OCI-LY1 (cell line): ENCODE data around the gene CMTM7.

Experiments used
- H2AFZ ChIP-seq: fragments of 200-600 bp; sonication (generic), shearing (Covaris generic); 2 replicates; pipeline ENCODE4 v1.6.0; 2014; ENCODE audit warnings: antibody characterized with exemption, mild to moderate bottlenecking, low read length
- H3F3A ChIP-seq: fragments of 200-600 bp; sonication (generic), shearing (Covaris generic); 2 replicates; pipeline ENCODE4 v1.6.0; 2014; ENCODE audit warnings: mild to moderate bottlenecking, antibody characterized with exemption, low read length, moderate library complexity; ENCODE audit not compliant: insufficient read depth
- H3K27ac ChIP-seq: fragments of 200-600 bp; sonication (generic); 2 replicates; pipeline ENCODE4 v1.5.1; 2014; ENCODE audit warnings: low read length, mixed run types, mild to moderate bottlenecking, low read depth; ENCODE audit not compliant: poor library complexity, severe bottlenecking
- H3K27me3 ChIP-seq: fragments of 200-600 bp; sonication (generic); 2 replicates; pipeline ENCODE4 v1.6.0; 2014; ENCODE audit warnings: antibody characterized with exemption, mild to moderate bottlenecking, low read length, moderate library complexity; ENCODE audit not compliant: insufficient read depth
- H3K36me3 ChIP-seq: fragments of 200-600 bp; sonication (generic); 2 replicates; pipeline ENCODE4 v1.6.1; 2014; ENCODE audit warnings: mild to moderate bottlenecking, antibody characterized with exemption, low read length, moderate library complexity, mixed read lengths; ENCODE audit not compliant: insufficient read depth
- H3K4me1 ChIP-seq: fragments of 200-600 bp; sonication (generic); 2 replicates; pipeline ENCODE4 v1.5.1; 2014; ENCODE audit warnings: mild to moderate bottlenecking, low read length, moderate library complexity; ENCODE audit not compliant: insufficient read depth, severe bottlenecking
- H3K4me2 ChIP-seq: fragments of 200-600 bp; sonication (generic), shearing (Covaris generic); 2 replicates; pipeline ENCODE4 v1.6.1; 2014; ENCODE audit warnings: low read length
- H3K4me3 ChIP-seq: fragments of 200-600 bp; sonication (generic); 2 replicates; pipeline ENCODE4 v1.5.1; 2014; ENCODE audit warnings: low read length, low read depth, mild to moderate bottlenecking, mixed read lengths; ENCODE audit not compliant: poor library complexity, severe bottlenecking
- H3K79me2 ChIP-seq: fragments of 200-600 bp; shearing (Covaris generic); 2 replicates; pipeline ENCODE4 v1.6.1; 2016; ENCODE audit warnings: mixed run types, low read length, mixed read lengths; ENCODE audit not compliant: insufficient read depth
- H3K9ac ChIP-seq: fragments of 200-600 bp; sonication (generic), shearing (Covaris generic); 2 replicates; pipeline ENCODE4 v1.6.1; 2014; ENCODE audit warnings: mild to moderate bottlenecking, low read length, mixed read lengths
- H3K9me2 ChIP-seq: fragments of 200-600 bp; sonication (generic), shearing (Covaris generic); 2 replicates; pipeline ENCODE4 v1.6.1; 2014; ENCODE audit warnings: low read depth, mild to moderate bottlenecking, low read length, mixed read lengths
- H3K9me3 ChIP-seq: fragments of 200-600 bp; shearing (Covaris generic); 2 replicates; pipeline ENCODE4 v1.6.1; 2014; ENCODE audit warnings: low read length, mixed read lengths
- H4K20me1 ChIP-seq: fragments of 200-600 bp; sonication (generic), shearing (Covaris generic); 2 replicates; pipeline ENCODE4 v1.6.0; 2016; ENCODE audit warnings: mild to moderate bottlenecking, low read length; ENCODE audit not compliant: insufficient read depth
- CTCF ChIP-seq: fragments of 200-600 bp; sonication (generic), shearing (Covaris generic); IDR thresholded peaks from 2 replicates; pipeline ENCODE4 v1.5.1; 2017; ENCODE audit warnings: mild to moderate bottlenecking, antibody characterized with exemption, low read length, moderate library complexity, mixed read lengths
- EZH2 ChIP-seq: fragments of 200-600 bp; sonication (generic), shearing (Covaris generic); IDR thresholded peaks from 2 replicates; pipeline ENCODE4 v1.8.0; 2017; ENCODE audit warnings: borderline replicate concordance, mixed run types, mild to moderate bottlenecking, antibody characterized with exemption, low read length, moderate library complexity, mixed read lengths

CMTM7 gene

GRCh38 chr3:32423956-32424557 is 32.4 kb downstream of the CMTM7 start:
- H3K9ac ChIP-seq = peak overlapping the region; percentile 36; the same call in 1 of the 2 replicates
- no peaks in the 10 kb centered on the region for H4K20me1 ChIP-seq
- H3K79me2 ChIP-seq = peaks cover 2% of the 10 kb centered on the region; the same call in 1 of the 2 replicates
- H2AFZ ChIP-seq = no peak overlapping the region
- peak overlapping the region; percentile 20 for H3K4me3 ChIP-seq
- H3K4me1 ChIP-seq = peaks cover 81% of the 10 kb centered on the region
- H3K9me2 ChIP-seq = no peaks in the 10 kb centered on the region
- peaks cover 3% of the 10 kb centered on the region; the same call in 1 of the 2 replicates for H3K36me3 ChIP-seq
- peaks cover 11% of the 10 kb centered on the region; the same call in 1 of the 2 replicates for H3F3A ChIP-seq
- no peaks in the 10 kb centered on the region for H3K9me3 ChIP-seq
- TF ChIP-seq CTCF = no peak
- H3K27ac ChIP-seq = peak overlapping the region; percentile 97
- no peaks in the 10 kb centered on the region for H3K27me3 ChIP-seq
- H3K4me2 ChIP-seq = peak overlapping the region; percentile 48

GRCh38 chr3:32424581-32425250 is 33.1 kb downstream of the CMTM7 start:
- Histone ChIP-seq H3F3A (peaks cover 11% of the 10 kb centered on the region; the same call in 1 of the 2 replicates), H3K27ac (peak overlapping the region; percentile 97), H3K27me3 (no peaks in the 10 kb centered on the region), H3K9me3 (no peaks in the 10 kb centered on the region), H3K36me3 (no peaks in the 10 kb centered on the region), H3K4me3 (peak overlapping the region; percentile 20), H2AFZ (no peak overlapping the region), H3K4me2 (peak overlapping the region; percentile 48), H3K9ac (peak overlapping the region; percentile 36; the same call in 1 of the 2 replicates), H3K79me2 (no peaks in the 10 kb centered on the region), H4K20me1 (no peaks in the 10 kb centered on the region), H3K9me2 (no peaks in the 10 kb centered on the region), H3K4me1 (peaks cover 81% of the 10 kb centered on the region)
- TF ChIP-seq EZH2 = no peak
- TF ChIP-seq CTCF = no peak

DNA sequence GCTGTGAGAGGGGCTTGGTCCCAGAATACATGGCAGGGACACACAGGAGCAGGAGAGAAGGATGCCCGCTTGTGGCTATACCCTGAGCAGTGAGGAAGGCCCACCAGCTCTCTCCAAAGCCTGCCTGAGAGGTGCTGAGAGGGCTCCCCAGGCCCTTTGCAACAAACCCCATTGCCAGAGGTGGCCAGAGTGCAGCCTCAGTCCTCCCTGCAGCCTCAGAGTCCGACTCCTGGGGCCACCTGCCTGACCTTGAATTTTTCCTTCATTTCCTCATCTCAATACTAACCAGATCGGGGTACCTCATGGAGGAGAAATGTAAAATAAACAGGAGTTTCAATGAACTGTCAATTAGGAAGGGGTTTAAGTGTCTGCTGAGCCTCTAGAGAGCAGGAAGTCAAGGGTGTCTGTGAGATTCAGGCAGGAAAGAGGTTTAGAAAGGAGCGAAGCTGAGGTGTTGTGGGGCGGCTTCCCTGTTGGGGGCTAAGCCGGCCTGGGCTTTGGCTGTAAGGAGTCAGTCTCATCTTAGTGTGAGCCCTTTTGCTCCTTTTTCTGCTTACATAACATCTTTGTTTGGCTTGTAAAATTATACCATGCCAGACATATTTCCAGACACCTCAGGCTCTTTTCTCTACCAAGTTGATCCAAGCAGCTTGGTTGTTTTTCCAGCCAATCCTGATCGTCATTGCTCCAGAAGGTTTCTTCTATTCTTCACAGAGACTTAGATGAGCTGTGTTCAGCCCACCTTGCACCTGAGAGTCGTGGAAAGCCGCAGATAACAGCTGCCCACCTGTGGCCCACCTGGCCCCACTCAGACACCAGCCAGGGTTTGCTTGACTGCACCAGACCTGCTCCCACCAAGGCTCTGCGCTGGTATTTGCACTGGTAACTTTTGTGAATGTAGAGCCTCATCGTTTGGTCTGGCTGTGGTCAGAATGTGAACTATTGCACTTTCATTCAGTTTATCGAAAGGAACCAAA is 36.7 kb downstream of the CMTM7 start:
- Histone ChIP-seq H3K9me2 (no peaks in the 10 kb centered on the region), H4K20me1 (no peaks in the 10 kb centered on the region), H3K36me3 (no peaks in the 10 kb centered on the region), H3K27me3 (no peaks in the 10 kb centered on the region), H3K27ac (peak overlapping the region; percentile 90), H3K4me2 (peak overlapping the region; percentile 41), H3K4me3 (no peak overlapping the region), H3F3A (peaks cover 6% of the 10 kb centered on the region; the same call in 1 of the 2 replicates), H3K9ac (peak overlapping the region; percentile 33; the same call in 1 of the 2 replicates), H2AFZ (no peak overlapping the region), H3K9me3 (no peaks in the 10 kb centered on the region), H3K4me1 (peaks cover 79% of the 10 kb centered on the region), H3K79me2 (no peaks in the 10 kb centered on the region)
- TF ChIP-seq CTCF (no peak), EZH2 (no peak)
